GM21717 (cell line): ENCODE results near the gene COL4A1.

Experiments
- ATAC-seq: cut with Tn5 transposase; IDR thresholded peaks from one replicate; pipeline ENCODE4 v1.9.1; 2021; ENCODE audit warnings: mild to moderate bottlenecking, moderate library complexity; ENCODE audit not compliant: unreplicated experiment

The COL4A1 gene

DNA sequence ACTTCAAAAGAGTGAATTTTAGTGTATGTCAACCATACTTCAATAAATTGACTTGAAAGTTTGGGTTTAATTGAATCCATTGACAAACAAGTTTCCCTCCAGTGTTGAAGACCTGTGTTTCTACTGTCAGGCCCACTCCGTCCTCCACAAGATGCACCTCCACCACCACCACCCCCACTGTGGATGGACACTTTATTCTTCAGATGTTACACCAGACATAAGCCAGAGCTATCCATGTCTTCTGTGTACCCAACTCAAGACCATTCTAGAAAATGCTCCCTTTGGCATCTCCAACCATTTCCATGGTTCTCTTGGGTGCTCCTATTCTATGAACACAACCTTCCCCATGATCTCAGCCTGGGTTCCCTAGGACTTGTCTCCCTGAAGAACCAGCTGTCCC lies 207.0 kb downstream of the COL4A1 start:
- no peak for ATAC-seq
